ENCODE results near the gene DCX. TPM values are rescaled to one million over a fixed set of nuclear protein-coding genes. Genes with fewer than 3 reads are reported as not detected.

Gene DCX
- total RNA-seq, 4 donors from 2014 or later = 0.04 to 0.26 TPM; not detected in 2

DNA sequence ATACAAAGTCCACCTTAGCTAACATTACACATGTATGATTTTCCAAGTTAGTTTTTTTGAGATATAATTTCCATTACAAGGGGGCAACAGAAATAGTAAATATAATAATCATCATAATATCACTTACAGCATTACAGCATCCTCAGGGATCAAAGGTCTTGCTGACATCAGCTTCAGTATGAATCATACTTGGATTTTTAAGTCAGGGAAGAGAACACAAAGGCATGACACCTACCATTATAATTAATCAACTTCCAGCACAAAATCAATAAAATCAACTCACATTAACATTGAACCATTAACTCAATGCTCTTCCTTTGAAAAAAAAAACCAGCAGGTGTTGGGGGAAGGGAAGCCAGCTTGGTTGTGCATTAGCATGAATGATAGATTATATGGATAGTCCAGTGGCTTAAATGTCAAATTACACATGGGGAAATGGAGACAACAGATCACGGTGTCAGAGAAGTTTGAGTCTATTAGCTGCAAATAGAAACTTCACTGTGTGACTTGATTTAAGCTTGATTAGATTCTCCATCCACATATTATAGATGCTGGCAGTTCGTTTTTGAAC is 74.8 kb downstream of the DCX start:
- no peak for DNase-seq
- Histone ChIP-seq H3K27ac (no peak overlapping the region), H3K9me3 (no peaks in the 10 kb centered on the region), H3K4me1 (no peaks in the 10 kb centered on the region), H3K4me3 (no peak overlapping the region), H3K36me3 (no peaks in the 10 kb centered on the region), H3K27me3 (peaks cover 0 to 3% (median 0%) of the 10 kb centered on the region in 4 donors)
- intact Hi-C loops (cut with DNase I) = no loop called here
- 44 to 56% methylated on average over 2 of the region's 2 CpGs for WGBS, 2 donors
- TF ChIP-seq, protein P1, sequence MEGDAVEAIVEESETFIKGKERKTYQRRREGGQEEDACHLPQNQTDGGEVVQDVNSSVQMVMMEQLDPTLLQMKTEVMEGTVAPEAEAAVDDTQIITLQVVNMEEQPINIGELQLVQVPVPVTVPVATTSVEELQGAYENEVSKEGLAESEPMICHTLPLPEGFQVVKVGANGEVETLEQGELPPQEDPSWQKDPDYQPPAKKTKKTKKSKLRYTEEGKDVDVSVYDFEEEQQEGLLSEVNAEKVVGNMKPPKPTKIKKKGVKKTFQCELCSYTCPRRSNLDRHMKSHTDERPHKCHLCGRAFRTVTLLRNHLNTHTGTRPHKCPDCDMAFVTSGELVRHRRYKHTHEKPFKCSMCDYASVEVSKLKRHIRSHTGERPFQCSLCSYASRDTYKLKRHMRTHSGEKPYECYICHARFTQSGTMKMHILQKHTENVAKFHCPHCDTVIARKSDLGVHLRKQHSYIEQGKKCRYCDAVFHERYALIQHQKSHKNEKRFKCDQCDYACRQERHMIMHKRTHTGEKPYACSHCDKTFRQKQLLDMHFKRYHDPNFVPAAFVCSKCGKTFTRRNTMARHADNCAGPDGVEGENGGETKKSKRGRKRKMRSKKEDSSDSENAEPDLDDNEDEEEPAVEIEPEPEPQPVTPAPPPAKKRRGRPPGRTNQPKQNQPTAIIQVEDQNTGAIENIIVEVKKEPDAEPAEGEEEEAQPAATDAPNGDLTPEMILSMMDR (IDR thresholded peaks at IDR 0.05) = no peak
- no peak for TF ChIP-seq POLR2A (IDR thresholded peaks at IDR 0.05)

- H3K4me3 ChIP-seq = no peak overlapping the region
- no peaks in the 10 kb centered on the region for H3K27me3 ChIP-seq
- intact Hi-C loops (cut with DNase I) = no loop called here
- 67% methylated on average over 1 of the region's 1 CpG; no CpG with 5 or more reads in 1 of the 2 donors for WGBS, 2 donors
- DNase-seq = no peak
- no peak overlapping the region for H3K27ac ChIP-seq
- no peak for TF ChIP-seq POLR2A (IDR thresholded peaks at IDR 0.05)
- TF ChIP-seq, protein P1 (IDR thresholded peaks at IDR 0.05) = no peak
- no peaks in the 10 kb centered on the region for H3K9me3 ChIP-seq
- H3K36me3 ChIP-seq = no peaks in the 10 kb centered on the region
- no peaks in the 10 kb centered on the region for H3K4me1 ChIP-seq
Measured at GRCh38 chrX:111336141-111336540, 75.9 kb downstream of the DCX start.

GRCh38 chrX:111329370-111329769 is 82.6 kb downstream of the DCX start:
- TF ChIP-seq, protein P1 (IDR thresholded peaks at IDR 0.05) = no peak
- no peak for TF ChIP-seq POLR2A (IDR thresholded peaks at IDR 0.05)
- Histone ChIP-seq H3K9me3 (no peaks in the 10 kb centered on the region), H3K27me3 (no peaks in the 10 kb centered on the region), H3K36me3 (no peaks in the 10 kb centered on the region), H3K27ac (no peak overlapping the region), H3K4me1 (no peaks in the 10 kb centered on the region), H3K4me3 (no peak overlapping the region)
- DNase-seq = no peak
- intact Hi-C loops (cut with DNase I) = no loop called here

DNA sequence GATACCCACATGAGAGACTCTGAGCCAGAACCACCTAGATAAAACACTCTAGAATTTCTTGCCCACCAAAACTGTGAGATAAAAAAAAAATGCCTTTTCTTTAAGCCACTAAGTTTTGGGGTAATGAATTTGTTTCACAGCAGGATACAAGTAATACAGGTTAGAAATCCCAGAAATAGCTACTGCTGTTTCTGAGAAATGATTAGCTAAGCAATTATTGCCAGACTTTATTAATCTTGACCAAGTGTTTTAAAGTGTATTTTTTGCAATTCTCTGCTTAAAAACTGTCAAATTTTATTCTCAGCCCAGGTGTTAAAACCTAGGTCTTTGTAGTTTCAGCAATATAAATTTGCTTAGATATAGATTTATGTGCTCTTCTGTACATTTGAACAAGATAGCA is 83.1 kb downstream of the DCX start:
- intact Hi-C loops (cut with DNase I) = no loop called here
- H3K4me1 ChIP-seq = no peaks in the 10 kb centered on the region
- H3K27me3 ChIP-seq = no peaks in the 10 kb centered on the region
- no peak overlapping the region for H3K4me3 ChIP-seq
- H3K9me3 ChIP-seq = no peaks in the 10 kb centered on the region
- no peak for TF ChIP-seq POLR2A (IDR thresholded peaks at IDR 0.05)
- TF ChIP-seq, protein P1 (IDR thresholded peaks at IDR 0.05) = no peak
- no peak for DNase-seq
- H3K36me3 ChIP-seq = no peaks in the 10 kb centered on the region
- H3K27ac ChIP-seq = no peak overlapping the region

- Histone ChIP-seq H3K27ac (no peak overlapping the region), H3K27me3 (no peaks in the 10 kb centered on the region), H3K36me3 (no peaks in the 10 kb centered on the region), H3K4me3 (no peak overlapping the region), H3K4me1 (peaks cover 0 to 9% (median 0%) of the 10 kb centered on the region in 3 donors), H3K9me3 (no peaks in the 10 kb centered on the region)
- WGBS, 2 donors = 60 to 89% methylated on average over 1 of the region's 1 CpG
- DNase-seq = no peak
- intact Hi-C loops (cut with DNase I) = no loop called here
- TF ChIP-seq, protein P1 (IDR thresholded peaks at IDR 0.05) = no peak
- TF ChIP-seq POLR2A (IDR thresholded peaks at IDR 0.05) = no peak
Measured at GRCh38 chrX:111322231-111322855, 89.6 kb downstream of the DCX start.
